Activated T-cell treated with anti-CD3 and anti-CD28 coated beads, Interleukin-2, amount 50 U/mL, for 4 hours (primary cell): ENCODE measurements around the gene FUBP3. TPM values are rescaled to one million over a fixed set of nuclear protein-coding genes. Genes with fewer than 3 reads are reported as not detected.
"Not testable (repeated sequence)": the region's sequence is repeated elsewhere in the genome, so short reads cannot be mapped to it uniquely, and the experiment has no call there.

Source experiments
- ATAC-seq, 2 donors: fragments of 200-7000 bp; cut with Tn5 transposase; one replicate each; pipeline ENCODE4 v1.10.0; 2021
- DNase-seq: peaks from one replicate; pipeline ENCODE4 v3.0.0-alpha.2; 2020
- H3K27me3 Mint-ChIP-seq: one replicate; pipeline ENCODE4 v1.8.0; 2021; ENCODE audit warnings: low read depth, mixed read lengths
- H3K36me3 Mint-ChIP-seq: one replicate; pipeline ENCODE4 v1.8.0; 2022; ENCODE audit warnings: mixed read lengths; ENCODE audit not compliant: insufficient read depth
- H3K4me1 Mint-ChIP-seq: one replicate; pipeline ENCODE4 v1.8.0; 2021; ENCODE audit warnings: low read depth, mixed read lengths
- H3K4me3 Mint-ChIP-seq: one replicate; pipeline ENCODE4 v1.8.0; 2021; ENCODE audit warnings: mild to moderate bottlenecking, moderate library complexity, mixed read lengths
- H3K9me3 Mint-ChIP-seq: one replicate; pipeline ENCODE4 v1.8.0; 2021; ENCODE audit warnings: mixed read lengths
- total RNA-seq, 3 donors: library from RNA; stranded (reverse); gene quantifications; one replicate each; pipeline ENCODE4 v1.2.1, GENCODE V29; 2021

The FUBP3 gene
- total RNA-seq, 3 donors from 2014 or later: 50.5 to 54.4 (median 53.4) TPM

DNA sequence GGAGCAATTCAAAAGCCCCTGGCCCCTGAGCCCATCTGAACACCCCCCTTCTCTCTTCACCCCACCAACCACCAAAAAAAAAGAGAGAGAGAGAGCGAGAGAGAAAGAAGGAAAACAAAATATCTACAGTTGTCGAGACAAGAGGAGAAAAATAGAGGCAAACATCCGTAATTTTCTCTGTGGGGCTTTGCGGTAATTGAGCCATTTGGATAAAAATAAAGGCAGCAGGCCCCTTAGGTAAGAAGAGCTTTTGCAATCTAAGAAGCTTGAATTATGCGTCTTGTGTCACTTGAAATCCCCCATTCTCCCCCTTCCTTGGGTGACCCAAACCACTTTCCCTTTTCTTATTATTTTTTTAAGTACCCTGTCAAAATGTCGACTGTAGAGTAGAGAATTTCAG lies 35.5 kb upstream of the FUBP3 start:
- Mint-ChIP-seq H3K4me3 (no peak overlapping the region), H3K36me3 (no peaks in the 10 kb centered on the region), H3K9me3 (no peaks in the 10 kb centered on the region), H3K4me1 (no peaks in the 10 kb centered on the region), H3K27me3 (peaks cover 36% of the 10 kb centered on the region)
- no peak for DNase-seq
- ATAC-seq: no peak

DNA sequence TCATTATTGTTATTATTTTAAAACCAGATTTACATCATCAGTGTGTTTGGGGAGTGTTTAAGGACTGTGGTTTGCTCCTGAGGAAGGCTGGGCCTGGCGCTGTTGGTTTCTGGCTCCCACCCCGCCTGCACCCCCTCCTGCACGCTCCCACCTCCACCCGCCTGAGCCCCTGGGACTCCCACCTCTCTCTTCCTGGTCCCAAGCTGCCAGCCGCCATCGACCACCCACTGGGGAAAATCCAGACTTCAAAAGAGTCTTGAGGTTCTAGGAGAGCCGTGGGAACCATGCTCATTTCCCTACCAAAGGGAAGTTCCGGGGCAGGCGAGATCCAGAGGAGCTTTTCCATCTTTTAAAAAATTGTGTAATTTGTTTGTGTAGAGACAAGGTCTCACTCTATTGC lies 35.0 kb upstream of the FUBP3 start:
- Mint-ChIP-seq H3K36me3 (no peaks in the 10 kb centered on the region), H3K4me3 (no peak overlapping the region), H3K27me3 (peaks cover 32% of the 10 kb centered on the region), H3K4me1 (no peaks in the 10 kb centered on the region), H3K9me3 (peaks cover 4% of the 10 kb centered on the region)
- ATAC-seq: no peak
- no peak for DNase-seq

DNA sequence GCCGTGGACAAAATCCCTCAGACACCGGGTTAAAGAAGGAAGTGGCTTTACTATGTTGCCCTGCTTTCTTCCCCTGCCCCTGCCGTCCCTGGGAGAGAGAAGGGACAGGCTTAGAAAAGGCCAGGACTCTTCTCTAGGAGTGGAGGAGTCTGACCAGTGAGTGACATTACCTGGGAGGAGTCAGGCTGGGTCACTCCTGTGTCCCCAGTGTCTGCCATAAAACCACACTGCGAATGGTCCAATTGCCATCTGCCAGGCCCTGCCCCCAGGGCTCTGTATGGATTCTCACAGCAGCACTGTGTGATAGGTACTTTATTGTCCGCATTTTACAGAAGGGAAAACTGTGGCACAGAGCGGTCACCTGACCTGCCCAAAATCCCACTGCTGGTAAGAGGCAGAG lies 31.3 kb upstream of the FUBP3 start:
- no peak overlapping the region for H3K4me3 Mint-ChIP-seq
- peaks cover 16% of the 10 kb centered on the region for H3K27me3 Mint-ChIP-seq
- ATAC-seq (no peak), DNase-seq (no peak)
- H3K9me3 Mint-ChIP-seq: peaks cover 4% of the 10 kb centered on the region
- H3K36me3 Mint-ChIP-seq: no peaks in the 10 kb centered on the region
- H3K4me1 Mint-ChIP-seq: no peaks in the 10 kb centered on the region

DNA sequence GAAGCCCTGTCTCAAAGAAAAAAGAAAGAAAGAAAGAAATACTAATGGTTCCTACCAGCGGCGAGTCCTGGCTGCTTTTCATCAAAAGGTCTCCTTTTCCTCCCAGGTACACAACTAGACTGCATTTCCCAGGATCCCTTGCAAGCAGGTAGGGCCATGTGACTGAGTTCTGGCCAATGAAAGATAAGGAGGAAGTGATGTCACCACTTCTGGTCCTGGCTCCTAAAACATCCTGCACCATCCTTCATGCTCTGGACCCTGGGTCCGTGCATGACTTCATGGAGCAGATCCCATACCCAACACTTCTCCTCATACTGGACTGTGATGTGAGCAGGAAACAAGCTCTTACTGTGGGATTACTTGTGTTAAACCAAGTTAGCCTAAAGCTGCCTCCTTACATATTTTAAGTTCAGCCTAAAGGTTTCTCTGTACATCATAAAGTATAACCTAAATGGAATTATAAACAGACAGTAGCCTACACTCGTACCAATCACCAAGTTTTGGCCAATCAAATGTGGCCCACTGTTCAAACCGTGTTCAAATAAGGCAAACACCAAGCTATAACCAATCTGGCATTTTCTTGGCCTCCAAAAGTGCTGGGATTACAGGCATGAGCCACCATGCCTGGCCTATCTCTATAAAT lies 30.2 kb upstream of the FUBP3 start:
- Mint-ChIP-seq H3K4me1 (no peaks in the 10 kb centered on the region), H3K4me3 (no peak overlapping the region), H3K27me3 (peaks cover 10% of the 10 kb centered on the region), H3K9me3 (peaks cover 4% of the 10 kb centered on the region), H3K36me3 (no peaks in the 10 kb centered on the region)
- no peak for ATAC-seq
- DNase-seq: no peak

DNA sequence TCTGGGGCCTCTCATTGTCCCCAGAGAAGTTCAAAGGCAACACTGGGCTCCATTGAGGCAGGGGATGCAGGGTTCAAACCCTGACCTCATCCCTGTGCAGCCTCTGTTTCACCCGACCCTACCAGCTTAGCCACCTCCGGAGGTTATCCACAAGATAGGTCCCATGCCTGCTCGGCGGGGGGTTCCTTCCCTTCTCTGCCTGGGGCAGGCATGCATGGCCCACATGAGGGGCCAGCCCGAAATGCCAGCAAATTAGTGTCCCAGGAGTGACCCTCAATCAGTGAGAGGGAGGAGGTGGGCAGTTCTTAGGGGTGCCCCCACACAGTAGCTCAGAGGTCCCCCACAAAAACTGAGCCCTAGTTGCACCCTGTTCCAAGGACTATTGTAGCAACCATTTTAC lies 24.8 kb upstream of the FUBP3 start:
- Mint-ChIP-seq H3K36me3 (no peaks in the 10 kb centered on the region), H3K4me3 (no peak overlapping the region), H3K9me3 (no peaks in the 10 kb centered on the region), H3K27me3 (peaks cover 20% of the 10 kb centered on the region), H3K4me1 (no peaks in the 10 kb centered on the region)
- ATAC-seq (no peak), DNase-seq (no peak)

DNA sequence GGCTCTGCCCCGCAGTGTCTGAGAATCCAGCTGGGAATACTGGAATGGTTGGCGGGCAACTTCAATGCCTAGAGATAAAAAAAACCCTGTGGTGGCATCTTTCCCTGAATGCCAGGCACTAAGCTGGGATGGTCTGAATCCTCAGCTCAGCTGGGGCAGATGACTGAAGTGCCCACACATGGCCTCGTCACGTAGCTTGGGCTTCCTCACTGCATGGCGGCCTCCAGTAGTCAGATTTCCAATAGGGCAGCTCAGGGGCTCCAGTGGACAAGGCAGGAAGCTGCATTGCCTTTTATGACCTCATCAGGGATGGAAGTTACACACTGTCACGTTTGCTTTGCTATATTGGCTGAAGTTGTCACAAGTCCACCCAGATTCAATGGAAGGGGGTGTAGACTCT lies 24.3 kb upstream of the FUBP3 start:
- no peak for ATAC-seq
- DNase-seq: no peak
- Mint-ChIP-seq H3K27me3 (peaks cover 20% of the 10 kb centered on the region), H3K4me1 (no peaks in the 10 kb centered on the region), H3K9me3 (no peaks in the 10 kb centered on the region), H3K4me3 (no peak overlapping the region), H3K36me3 (no peaks in the 10 kb centered on the region)

DNA sequence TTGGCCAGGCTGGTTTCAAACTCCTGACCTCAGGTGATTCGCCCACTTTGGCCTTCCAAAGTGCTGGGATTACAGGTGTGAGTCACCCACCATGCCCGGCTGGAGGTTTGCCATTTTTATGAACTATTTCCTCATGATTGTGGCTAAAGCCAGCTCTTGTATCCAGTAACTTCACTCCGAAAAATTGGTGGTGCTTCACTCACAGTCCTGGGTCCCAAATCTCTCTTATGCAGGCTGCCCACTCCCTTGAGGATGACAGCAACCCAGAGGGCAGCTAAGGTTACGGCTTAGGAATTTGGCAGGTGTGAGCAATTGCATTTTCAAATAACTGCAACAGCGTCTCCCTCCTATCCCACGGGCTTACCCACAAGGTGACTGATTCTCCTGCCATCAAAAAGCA lies 23.4 kb upstream of the FUBP3 start:
- Mint-ChIP-seq H3K36me3 (no peaks in the 10 kb centered on the region), H3K27me3 (peaks cover 20% of the 10 kb centered on the region), H3K4me1 (no peaks in the 10 kb centered on the region), H3K4me3 (no peak overlapping the region), H3K9me3 (no peaks in the 10 kb centered on the region)
- ATAC-seq (no peak), DNase-seq (no peak)

DNA sequence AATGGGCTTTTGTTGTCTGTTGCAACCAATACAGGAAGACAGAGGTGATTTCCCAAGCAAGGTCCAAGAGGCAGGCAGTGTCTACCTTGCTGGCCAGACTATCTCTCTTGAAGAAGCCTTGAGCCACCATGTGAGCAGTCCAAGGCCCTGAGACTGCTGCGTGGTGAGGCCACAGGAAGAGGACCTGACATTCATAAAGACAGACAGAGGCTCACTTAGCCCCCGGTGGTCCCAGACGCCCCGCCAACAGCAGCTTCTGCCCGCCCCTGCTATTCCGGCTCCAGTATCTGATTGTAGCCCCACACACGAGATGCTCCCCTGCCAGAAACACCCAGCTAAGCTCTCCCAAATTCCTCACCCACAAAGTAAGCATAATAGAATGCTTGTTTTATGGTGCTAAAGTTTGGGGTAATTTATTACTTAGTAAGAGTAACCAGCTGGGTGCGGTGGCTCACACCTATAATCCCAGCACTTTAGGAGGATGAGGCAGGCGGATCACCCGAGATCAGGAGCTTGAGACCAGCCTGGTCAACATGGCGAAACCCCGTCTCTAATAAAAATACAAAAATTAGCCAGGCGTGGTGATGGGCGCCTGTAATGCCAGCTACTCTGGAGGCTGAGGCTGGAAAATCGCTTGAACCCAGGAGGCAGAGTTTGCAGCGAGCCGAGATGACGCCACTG lies 22.8 kb upstream of the FUBP3 start:
- H3K9me3 Mint-ChIP-seq: no peaks in the 10 kb centered on the region
- no peaks in the 10 kb centered on the region for H3K4me1 Mint-ChIP-seq
- peaks cover 17% of the 10 kb centered on the region for H3K27me3 Mint-ChIP-seq
- DNase-seq (no peak), ATAC-seq (no peak)
- no peak overlapping the region for H3K4me3 Mint-ChIP-seq
- H3K36me3 Mint-ChIP-seq: no peaks in the 10 kb centered on the region

DNA sequence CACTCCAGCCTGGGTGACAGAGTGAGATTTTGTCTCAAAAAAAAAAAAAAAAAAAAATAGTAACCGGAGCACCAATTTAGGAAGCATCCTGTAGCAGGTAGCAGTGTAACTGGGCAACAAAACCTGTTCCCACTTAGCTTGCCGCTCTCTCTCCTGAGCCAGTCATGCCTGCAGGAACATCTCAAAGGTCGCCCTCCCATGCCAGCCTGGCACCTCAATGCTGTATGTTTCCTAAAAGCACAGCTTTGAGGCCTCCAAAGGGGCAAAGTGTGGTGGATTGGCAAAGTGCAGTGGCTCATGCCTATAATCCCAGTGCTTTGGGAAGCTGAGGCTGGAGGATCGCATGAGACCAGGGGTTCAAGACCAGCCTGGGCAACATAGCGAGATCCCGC lies 22.3 kb upstream of the FUBP3 start:
- ATAC-seq (no peak), DNase-seq (no peak)
- H3K4me3 Mint-ChIP-seq: no peak overlapping the region
- no peaks in the 10 kb centered on the region for H3K9me3 Mint-ChIP-seq
- H3K4me1 Mint-ChIP-seq: no peaks in the 10 kb centered on the region
- H3K36me3 Mint-ChIP-seq: no peaks in the 10 kb centered on the region
- peaks cover 12% of the 10 kb centered on the region for H3K27me3 Mint-ChIP-seq

DNA sequence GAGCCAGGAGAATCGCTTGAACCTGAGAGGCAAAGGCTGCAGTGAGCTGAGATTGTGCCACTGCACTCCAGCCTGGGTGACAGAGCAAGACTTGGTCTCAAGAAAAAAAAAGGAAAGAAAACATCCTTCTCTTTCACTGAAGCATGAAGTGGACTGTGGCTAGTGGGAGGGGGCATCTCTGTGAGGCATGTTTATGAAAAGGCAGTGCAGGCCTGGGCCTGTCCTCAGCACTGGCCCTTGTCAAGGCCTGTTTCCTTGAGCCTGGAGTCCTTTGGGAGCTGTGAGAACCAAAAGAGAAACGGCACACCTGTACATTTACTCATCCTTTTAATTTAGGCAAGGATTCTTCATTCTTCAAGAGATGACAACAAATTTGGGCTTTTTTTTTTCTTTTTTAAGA lies 18.3 kb upstream of the FUBP3 start:
- ATAC-seq (no peak), DNase-seq (no peak)
- H3K36me3 Mint-ChIP-seq: no peaks in the 10 kb centered on the region
- H3K4me1 Mint-ChIP-seq: no peaks in the 10 kb centered on the region
- H3K4me3 Mint-ChIP-seq: no peak overlapping the region
- no peaks in the 10 kb centered on the region for H3K9me3 Mint-ChIP-seq
- H3K27me3 Mint-ChIP-seq: peaks cover 26% of the 10 kb centered on the region

DNA sequence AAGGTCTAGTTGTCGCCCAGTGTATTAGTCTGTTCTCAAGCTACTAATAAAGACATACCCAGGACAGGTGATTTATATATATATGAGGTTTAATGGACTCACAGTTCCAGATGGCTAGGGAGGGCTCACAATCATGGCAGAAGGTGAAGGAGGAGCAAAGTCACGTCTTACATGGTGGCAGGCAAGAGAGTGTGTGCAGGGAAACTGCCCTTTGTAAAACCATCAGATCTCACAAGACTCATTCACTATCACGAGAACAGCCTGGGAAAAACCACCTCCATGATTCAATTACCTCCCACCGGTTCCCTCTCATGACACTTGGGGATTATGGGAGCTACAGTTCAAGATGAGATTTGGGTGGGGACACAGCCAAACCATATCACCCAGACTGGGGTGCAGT lies 16.9 kb upstream of the FUBP3 start:
- ATAC-seq, H3K36me3 Mint-ChIP-seq, H3K4me1 Mint-ChIP-seq, H3K4me3 Mint-ChIP-seq, H3K9me3 Mint-ChIP-seq, DNase-seq: not testable (repeated sequence)
- peaks cover 30% of the 10 kb centered on the region for H3K27me3 Mint-ChIP-seq

DNA sequence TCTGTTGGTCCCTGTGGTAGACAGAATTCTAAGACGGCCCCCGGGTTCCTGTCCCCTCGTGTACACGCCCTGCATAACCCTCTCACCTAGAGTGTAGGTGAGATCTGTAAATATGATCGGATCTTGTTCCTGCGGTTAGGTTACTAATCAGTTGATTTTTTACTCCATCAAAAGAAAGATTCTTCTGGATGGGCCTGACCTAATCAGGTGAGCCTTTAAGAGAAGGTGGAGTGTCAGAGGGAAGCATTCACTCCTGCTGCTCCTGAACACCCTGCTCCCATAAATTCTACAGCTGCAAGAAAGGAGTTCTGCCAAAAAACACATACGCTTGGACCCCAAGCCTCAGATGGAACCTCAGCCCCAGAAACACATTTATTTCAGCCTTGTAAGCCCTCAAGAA lies 15.6 kb upstream of the FUBP3 start:
- no peak for DNase-seq
- ATAC-seq: no peak
- Mint-ChIP-seq H3K9me3 (no peaks in the 10 kb centered on the region), H3K4me1 (no peaks in the 10 kb centered on the region), H3K36me3 (no peaks in the 10 kb centered on the region), H3K27me3 (peaks cover 32% of the 10 kb centered on the region), H3K4me3 (no peak overlapping the region)

DNA sequence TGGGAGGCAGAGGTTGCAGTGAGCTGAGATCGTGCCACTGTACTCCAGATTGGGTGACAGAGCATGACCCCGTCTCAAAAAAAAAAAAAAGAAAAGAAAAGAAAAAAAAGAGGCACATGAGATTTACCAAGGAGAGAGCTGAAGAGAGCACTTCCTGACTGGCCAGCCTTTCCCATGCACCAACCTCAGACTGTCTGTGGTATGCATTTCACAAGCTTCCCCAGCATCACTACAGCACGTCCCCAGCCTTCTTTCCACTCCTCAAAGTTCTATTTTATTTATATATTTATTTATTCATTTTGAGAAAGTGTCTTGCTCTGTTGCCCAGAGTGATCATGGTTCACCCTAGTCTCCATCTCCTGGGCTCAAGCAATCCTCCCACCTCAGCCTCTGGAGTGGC lies 13.6 kb upstream of the FUBP3 start:
- H3K9me3 Mint-ChIP-seq: no peaks in the 10 kb centered on the region
- no peak overlapping the region for H3K4me3 Mint-ChIP-seq
- ATAC-seq: no peak
- no peaks in the 10 kb centered on the region for H3K4me1 Mint-ChIP-seq
- no peak for DNase-seq
- H3K27me3 Mint-ChIP-seq: peaks cover 32% of the 10 kb centered on the region
- H3K36me3 Mint-ChIP-seq: no peaks in the 10 kb centered on the region

DNA sequence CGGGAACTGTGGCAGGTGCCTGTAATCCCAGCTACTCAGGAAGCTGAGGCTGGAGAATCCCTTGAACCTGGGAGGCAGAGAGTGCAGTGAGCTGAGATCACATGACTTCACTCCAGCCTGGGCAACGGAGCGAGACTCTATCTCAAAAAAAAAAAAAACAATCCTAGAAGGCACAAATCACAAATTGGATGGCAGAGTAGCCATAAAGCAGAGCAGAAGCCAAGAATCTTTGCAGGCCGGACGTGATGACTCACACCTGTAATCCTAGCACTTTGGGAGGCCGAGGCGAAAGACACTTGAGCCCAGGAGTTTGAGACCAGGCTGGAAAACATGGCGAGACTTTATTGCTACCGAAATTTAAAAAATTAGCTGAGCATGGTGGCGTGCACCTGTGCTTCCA lies 9.2 kb upstream of the FUBP3 start:
- no peak overlapping the region for H3K4me3 Mint-ChIP-seq
- no peaks in the 10 kb centered on the region for H3K4me1 Mint-ChIP-seq
- H3K36me3 Mint-ChIP-seq: no peaks in the 10 kb centered on the region
- H3K9me3 Mint-ChIP-seq: no peaks in the 10 kb centered on the region
- no peak for DNase-seq
- ATAC-seq: no peak
- H3K27me3 Mint-ChIP-seq: peaks cover 11% of the 10 kb centered on the region

DNA sequence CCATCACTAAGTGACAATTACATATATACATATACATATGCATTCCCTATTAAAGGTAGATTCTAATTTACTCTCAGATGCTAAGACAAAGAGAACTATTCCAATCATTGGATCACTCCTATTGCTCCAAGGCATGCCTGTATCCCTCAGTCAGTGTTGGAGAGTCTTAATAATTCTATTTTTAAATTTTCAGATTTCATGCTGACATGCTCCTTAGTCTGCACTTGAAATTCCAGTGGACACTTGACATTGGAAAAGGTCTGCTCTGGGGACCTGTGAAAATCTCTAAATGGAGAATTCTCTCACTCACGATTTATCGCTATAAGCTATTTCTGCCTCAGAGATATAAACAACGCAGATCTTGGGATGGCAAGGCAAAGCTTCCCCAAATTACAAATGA lies 3.9 kb upstream of the FUBP3 start:
- Mint-ChIP-seq H3K36me3 (no peaks in the 10 kb centered on the region), H3K4me1 (peaks cover 15% of the 10 kb centered on the region), H3K4me3 (no peak overlapping the region), H3K27me3 (no peaks in the 10 kb centered on the region), H3K9me3 (no peaks in the 10 kb centered on the region)
- DNase-seq (no peak), ATAC-seq (no peak)
